Measurements from ENCODE around the gene GJB4.
"Not testable (repeated sequence)": the region's sequence is repeated elsewhere in the genome, so short reads cannot be mapped to it uniquely, and the experiment has no call there.

The GJB4 gene

DNA sequence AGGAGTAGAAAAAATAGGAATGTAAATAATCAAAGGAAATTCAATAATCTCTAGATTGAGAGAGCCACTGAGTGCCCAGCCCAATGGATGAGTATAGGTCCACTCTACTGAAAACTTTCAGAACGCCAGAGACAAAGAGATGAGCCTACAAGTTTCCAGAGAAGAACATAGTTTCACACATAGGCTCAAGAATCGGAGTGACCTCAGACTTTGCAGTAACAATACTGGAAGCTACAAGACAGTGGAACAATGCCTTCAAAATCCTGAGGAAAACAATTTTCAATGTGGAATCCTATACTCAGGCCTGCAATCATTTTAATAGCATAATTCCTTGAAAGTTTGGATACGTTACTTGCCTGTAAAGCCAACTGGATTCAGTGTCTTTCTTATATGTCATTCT is 44.2 kb downstream of the GJB4 start:
- DNase-seq, result no peak

DNA sequence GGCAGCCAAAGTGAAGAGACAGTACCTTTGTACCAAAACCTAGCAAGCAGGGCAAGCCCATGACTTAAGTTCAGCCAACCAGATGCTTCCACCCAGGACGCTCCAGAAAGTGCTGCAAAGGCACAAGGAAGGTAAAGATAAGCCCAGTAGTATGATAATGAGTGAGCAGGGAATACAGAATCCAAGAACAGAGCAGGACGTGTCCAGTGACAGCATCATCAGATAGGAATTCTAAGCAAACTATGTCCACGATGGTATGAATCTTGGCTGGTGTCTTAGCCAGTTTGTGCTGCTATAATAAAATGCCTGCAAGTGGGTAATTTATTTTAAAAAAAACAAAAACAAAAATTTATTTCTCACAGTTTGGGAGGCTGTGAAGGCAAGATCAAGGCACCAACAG is 46.9 kb downstream of the GJB4 start:
- DNase-seq, result no peak

DNA sequence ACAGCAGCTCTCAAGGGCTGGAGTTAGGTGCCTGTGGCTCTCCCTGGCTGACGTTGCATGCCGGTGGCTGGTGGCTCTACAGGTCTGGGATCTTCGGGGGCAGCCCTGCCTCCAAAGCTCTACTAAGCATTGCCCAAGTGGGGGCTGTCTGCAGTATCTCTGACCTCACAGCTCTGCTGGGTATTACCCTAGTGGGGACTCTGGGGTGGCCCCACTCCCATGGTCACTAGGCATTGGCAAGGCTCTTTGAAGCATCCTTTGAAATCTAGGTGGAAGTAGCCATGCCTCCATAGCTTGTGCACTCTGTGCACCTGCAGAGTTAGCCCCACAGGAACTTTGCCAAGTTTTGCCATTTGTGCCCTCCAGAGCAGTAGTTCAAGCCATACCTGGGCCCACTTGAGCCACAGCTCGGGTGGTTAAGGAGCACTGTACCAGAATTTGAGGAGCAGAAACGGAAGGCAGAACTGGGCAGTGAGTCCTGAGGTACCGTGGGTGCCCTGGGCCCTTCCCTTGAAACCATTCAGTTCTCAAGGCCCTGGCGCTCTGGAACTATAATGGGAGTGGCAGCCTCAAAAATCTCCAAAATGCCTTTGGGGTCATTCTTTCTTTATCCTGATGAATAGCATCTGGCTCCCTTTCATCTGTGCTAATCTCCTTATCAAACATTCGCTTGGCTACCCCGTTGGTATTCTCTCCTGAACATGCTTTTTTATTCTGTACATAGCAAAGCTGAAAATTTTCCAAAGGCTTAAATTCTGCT is 48.7 kb downstream of the GJB4 start:
- no peak for DNase-seq

DNA sequence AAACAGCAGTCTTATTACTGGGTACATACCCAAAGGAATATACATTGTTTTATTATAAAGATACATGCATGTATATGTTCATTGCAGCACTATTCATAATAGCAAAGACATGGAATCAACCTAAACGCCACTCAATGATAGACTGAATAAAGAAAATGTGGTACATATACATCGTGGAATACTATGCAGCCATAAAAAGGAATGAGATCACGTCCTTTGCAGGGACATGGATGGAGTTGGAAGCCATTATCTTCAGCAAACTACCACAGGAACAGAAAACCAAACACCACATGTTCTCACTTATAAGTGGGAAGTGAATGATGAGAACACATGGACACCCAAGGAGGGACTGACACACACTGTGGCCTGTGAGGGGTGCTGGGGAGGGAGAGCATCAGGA is 51.2 kb downstream of the GJB4 start:
- not testable (repeated sequence) for DNase-seq

Data from NCI-H69 (cell line).